D721Med (cell line): Measurements from ENCODE around the gene COL19A1.

Experiments used
- DNase-seq: peaks from one replicate; pipeline ENCODE4 v3.0.0; 2011; ENCODE audit warnings: low spot score; ENCODE audit not compliant: insufficient read length
- FAIRE-seq: peaks from 2 replicates; lab custom pipeline; 2011; peaks lifted over from hg19 to GRCh38; lab: Jason Lieb, UNC
- CTCF ChIP-seq: IDR thresholded peaks from 2 replicates; pipeline ENCODE4 v1.5.1; 2012; ENCODE audit warnings: mild to moderate bottlenecking, control low read depth; ENCODE audit not compliant: insufficient read depth; ENCODE audit errors: missing control alignments

The COL19A1 gene

GRCh38 chr6:70040766-70041165 lies 174.4 kb downstream of the COL19A1 start:
- DNase-seq (no peak), FAIRE-seq (no peak)

GRCh38 chr6:70041411-70041810 lies 175.1 kb downstream of the COL19A1 start:
- no peak for TF ChIP-seq CTCF
- FAIRE-seq (no peak), DNase-seq (no peak)

More at GRCh38 chr6:70040766-70041165, 174.4 kb downstream of the COL19A1 start:
- TF ChIP-seq CTCF, result no peak

GRCh38 chr6:70045413-70045812 lies 179.1 kb downstream of the COL19A1 start:
- DNase-seq, result no peak
- TF ChIP-seq CTCF, result no peak
- FAIRE-seq, result no peak

DNA sequence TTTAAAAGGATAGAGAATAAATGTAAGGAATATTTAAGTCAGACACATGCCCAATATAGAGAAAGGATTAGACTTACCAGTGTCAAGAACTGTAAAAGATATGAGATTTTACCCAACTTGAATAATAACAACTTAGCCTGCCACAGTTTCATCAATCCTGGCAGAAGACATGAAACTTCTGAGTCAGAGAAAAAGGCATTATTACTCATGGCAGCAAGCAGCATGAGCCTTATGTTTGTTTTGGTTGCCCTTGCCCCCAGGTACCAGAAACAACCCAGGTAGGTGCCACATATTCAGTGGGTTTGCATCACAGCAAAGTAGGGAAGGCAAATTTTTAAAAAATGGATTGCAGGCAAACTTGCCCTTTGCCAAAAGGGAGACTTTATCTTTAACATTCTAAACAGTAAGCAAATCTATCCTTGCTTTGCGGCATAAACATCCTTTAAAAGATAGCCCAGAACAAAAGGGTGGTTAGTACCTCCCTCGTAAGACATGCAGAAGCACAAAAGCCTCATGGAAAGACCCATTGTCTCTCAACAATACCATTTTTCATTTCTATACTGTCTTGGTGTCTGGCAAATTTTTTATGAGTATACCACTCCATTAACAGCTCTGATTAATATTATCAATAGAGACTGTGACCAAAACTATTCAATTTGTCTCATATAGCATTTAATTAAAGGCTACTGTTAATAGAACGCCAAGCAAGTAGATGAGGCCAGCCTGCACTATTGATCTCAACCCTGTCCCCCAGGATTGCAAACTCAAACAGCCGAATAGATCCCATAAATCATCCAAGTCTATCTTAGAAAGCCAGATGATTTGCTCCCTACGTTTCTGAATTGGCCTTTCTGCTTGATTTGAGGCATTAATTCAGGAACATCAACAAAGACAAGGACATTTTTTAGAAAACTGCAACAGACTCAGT lies 185.1 kb downstream of the COL19A1 start:
- DNase-seq (no peak), FAIRE-seq (no peak)
- no peak for TF ChIP-seq CTCF

DNA sequence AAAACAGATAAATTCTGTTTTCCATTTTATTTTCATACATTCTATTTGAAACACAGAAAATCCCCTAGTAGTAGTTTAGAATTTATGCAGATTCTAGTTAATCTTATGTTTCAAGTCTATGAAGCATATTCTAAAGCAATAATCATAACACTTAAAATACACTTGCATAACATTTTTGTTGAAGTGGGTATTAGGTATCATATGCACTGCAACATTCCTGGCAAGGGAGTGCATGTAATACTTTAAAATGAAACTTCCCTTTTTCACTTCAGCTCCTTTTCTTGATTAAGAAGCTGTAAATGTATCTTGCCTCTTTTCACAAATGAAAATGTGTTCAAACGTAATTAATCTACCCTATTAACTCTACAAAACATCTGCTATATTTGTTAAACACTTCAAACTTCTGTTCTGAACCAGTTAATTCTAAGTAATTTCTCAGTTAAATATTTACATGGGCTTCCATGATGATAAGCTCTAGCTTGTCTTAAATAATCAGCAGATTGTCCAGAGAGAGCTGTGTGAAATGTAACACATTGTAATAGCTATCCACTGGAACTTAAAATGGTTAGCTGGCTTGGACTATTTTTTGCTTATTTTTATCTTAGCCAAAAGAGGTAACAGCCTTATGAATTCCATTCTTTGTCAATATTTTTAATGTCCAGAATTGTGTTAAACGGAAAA lies 192.8 kb downstream of the COL19A1 start:
- no peak for TF ChIP-seq CTCF
- FAIRE-seq (no peak), DNase-seq (no peak)

GRCh38 chr6:70060680-70061079 lies 194.3 kb downstream of the COL19A1 start:
- TF ChIP-seq CTCF, result no peak
- no peak for FAIRE-seq
- DNase-seq, result no peak
